GM13976 (cell line): ENCODE data around the gene ITPR2.

Source experiments
- DNase-seq: peaks from one replicate; pipeline ENCODE4 v3.0.0; 2012; ENCODE audit warnings: low spot score
- CTCF ChIP-seq: IDR thresholded peaks from 2 replicates; pipeline ENCODE4 v1.5.1; 2012; ENCODE audit warnings: borderline replicate concordance, mild to moderate bottlenecking; ENCODE audit not compliant: insufficient read depth; ENCODE audit errors: extremely low read depth, missing control alignments, control extremely low read depth
- in situ Hi-C: fragments of 300-500 bp; cut with MboI; formaldehyde crosslinking; loops from one replicate; pipeline ENCODE4 v1.12.0; 2022; ENCODE audit warnings: low sequenced_read_pairs, mixed read lengths, inconsistent platforms; ENCODE audit not compliant: unreplicated experiment

ITPR2 gene

GRCh38 chr12:26551385-26551784, 281.6 kb downstream of the ITPR2 start:
- no peak for TF ChIP-seq CTCF
- DNase-seq: no peak
- in situ Hi-C loops: no loop called here

GRCh38 chr12:26548227-26548626, 284.8 kb downstream of the ITPR2 start:
- no peak for DNase-seq
- no peak for TF ChIP-seq CTCF
- in situ Hi-C loops: no loop called here

DNA sequence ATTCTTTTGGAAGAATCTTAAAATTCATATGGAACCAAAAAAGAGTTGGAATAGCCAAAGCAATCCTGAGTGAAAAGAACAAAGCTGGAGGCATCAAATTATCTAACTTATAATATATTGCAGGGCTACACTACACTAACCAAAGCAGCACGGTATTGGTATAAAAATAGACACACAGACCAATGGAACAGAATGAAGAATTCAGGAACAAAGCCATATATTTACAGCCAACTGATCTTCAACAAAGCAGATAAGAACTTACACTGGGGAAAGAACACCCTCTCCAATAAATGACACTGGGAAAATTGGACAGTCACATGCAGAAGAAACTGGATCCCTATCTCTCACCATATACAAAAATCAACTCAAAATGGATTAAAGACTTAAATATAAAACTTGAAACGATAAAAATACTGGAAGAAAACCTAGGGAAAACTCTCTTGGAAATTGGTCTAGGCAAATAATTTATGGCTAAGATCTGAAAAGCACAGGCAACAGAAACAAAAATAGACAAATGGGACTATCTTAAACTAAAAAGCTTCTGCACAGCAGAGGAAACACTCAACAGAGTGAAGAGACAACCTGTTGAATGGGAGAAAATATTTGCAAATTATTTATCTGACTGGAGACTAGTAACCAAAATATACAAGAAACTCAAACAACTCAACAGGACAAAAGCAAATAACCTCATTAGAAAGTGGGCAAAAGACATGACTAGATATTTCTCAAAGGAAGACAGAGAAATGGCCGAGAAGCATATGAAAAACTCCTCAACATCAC, 286.3 kb downstream of the ITPR2 start:
- in situ Hi-C loops: no loop called here
- no peak for DNase-seq
- TF ChIP-seq CTCF: no peak

DNA sequence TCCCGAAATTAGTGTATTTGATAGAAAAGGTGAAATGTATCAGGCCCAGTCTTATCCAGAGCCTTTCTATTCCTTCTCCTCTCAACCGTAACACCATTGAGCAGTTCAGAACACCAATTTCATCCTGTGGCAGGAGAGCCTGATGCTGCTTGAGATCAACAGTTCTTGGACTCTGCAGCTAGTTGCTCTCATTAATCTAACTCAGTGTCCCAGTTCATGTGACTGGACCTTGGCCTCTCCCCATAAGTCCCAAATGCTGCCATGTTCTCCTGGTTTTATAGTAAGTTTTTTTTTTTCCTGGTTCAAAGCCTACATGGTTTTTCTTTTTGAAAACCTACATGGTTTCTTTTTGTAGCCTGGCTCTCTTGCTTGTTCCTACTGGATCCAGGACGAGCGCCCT, 293.9 kb downstream of the ITPR2 start:
- no peak for TF ChIP-seq CTCF
- no peak for DNase-seq
- in situ Hi-C loops: no loop called here

- no peak for TF ChIP-seq CTCF
- in situ Hi-C loops: no loop called here
- DNase-seq: no peak
These were observed 295.3 kb downstream of the ITPR2 start for GRCh38 chr12:26537651-26538050.

- TF ChIP-seq CTCF: no peak
- no peak for DNase-seq
- in situ Hi-C loops: no loop called here
These were observed 295.9 kb downstream of the ITPR2 start for GRCh38 chr12:26537126-26537525.
